PC-9 (cell line): ENCODE data around the gene ZNF516. TPM values are rescaled to one million over a fixed set of nuclear protein-coding genes. Genes with fewer than 3 reads are reported as not detected.

Experiments
- BruUV-seq: library from RNA; stranded (reverse); fragments of 400-500 nt; replicated peaks from 2 replicates; lab custom pipeline; 2021; lab: Mats Ljungman, UMichigan
- CTCF ChIA-PET: fragments of 300-600 bp; sonication (Branson Sonifier 250); formaldehyde crosslinking; loops from one replicate; lab custom pipeline; 2022; ENCODE audit warnings: antibody characterized with exemption; lab: Charles Lee
- POLR2A ChIA-PET: fragments of 300-600 bp; sonication (Branson Sonifier 250); formaldehyde crosslinking; loops from one replicate; lab custom pipeline; 2022; ENCODE audit warnings: antibody characterized with exemption; ENCODE audit not compliant: unreplicated experiment; lab: Charles Lee
- DNase-seq, 2 experiments: peaks; one replicate each; pipeline versions ENCODE4 v3.0.0 to v3.0.0-alpha.2; 2015 to 2022; ENCODE audit warnings: mixed read lengths in 1 of 2
- H2AFZ ChIP-seq: fragments of 200-600 bp; sonication (generic); 2 replicates; pipeline ENCODE4 v1.8.1; 2017; ENCODE audit warnings: antibody characterized with exemption
- H3F3A ChIP-seq: fragments of 200-600 bp; sonication (generic); 2 replicates; pipeline ENCODE4 v1.8.1; 2017; ENCODE audit warnings: antibody characterized with exemption, mild to moderate bottlenecking, low read depth; ENCODE audit not compliant: insufficient read depth
- H3K27ac ChIP-seq: fragments of 200-600 bp; sonication (generic); 2 replicates; pipeline ENCODE4 v1.6.1; 2016; ENCODE audit warnings: mixed run types
- H3K27me3 ChIP-seq: fragments of 200-600 bp; sonication (generic); 2 replicates; pipeline ENCODE4 v1.6.1; 2016; ENCODE audit warnings: low read depth, mixed run types; ENCODE audit not compliant: insufficient read depth
- H3K36me3 ChIP-seq: fragments of 200-600 bp; sonication (generic); 2 replicates; pipeline ENCODE4 v1.6.1; 2016; ENCODE audit warnings: low read depth, mixed run types
- H3K4me1 ChIP-seq: fragments of 200-600 bp; sonication (generic); replicated peaks from 2 replicates; pipeline ENCODE4 v1.6.1; 2016; ENCODE audit warnings: mixed run types; ENCODE audit not compliant: insufficient read depth
- H3K4me2 ChIP-seq: fragments of 200-600 bp; sonication (generic); 2 replicates; pipeline ENCODE4 v1.6.1; 2017; ENCODE audit warnings: mixed run types
- H3K4me3 ChIP-seq: fragments of 200-600 bp; sonication (generic); 2 replicates; pipeline ENCODE4 v1.6.1; 2016; ENCODE audit warnings: mixed run types
- H3K79me2 ChIP-seq: fragments of 200-600 bp; sonication (generic); 2 replicates; pipeline ENCODE4 v1.6.1; 2017; ENCODE audit warnings: low read depth, mixed run types
- H3K9me2 ChIP-seq: fragments of 200-600 bp; sonication (generic); 2 replicates; pipeline ENCODE4 v1.8.1; 2017; ENCODE audit warnings: mild to moderate bottlenecking; ENCODE audit not compliant: insufficient read depth
- H3K9me3 ChIP-seq: fragments of 200-600 bp; sonication (generic); 2 replicates; pipeline ENCODE4 v1.8.1; 2016; ENCODE audit warnings: low read depth; ENCODE audit not compliant: insufficient read depth
- H4K20me1 ChIP-seq: fragments of 200-600 bp; sonication (generic); 2 replicates; pipeline ENCODE4 v1.8.1; 2017; ENCODE audit not compliant: insufficient read depth
- CTCF ChIP-seq: fragments of 200-600 bp; sonication (generic); conservative IDR thresholded peaks from 2 replicates; pipeline ENCODE4 v1.6.1; 2017; ENCODE audit warnings: mixed run types, antibody characterized with exemption, mild to moderate bottlenecking, moderate library complexity
- EZH2 ChIP-seq: fragments of 200-600 bp; sonication (generic); IDR thresholded peaks from 2 replicates; pipeline ENCODE4 v1.8.0; 2017; ENCODE audit warnings: antibody characterized with exemption, low read depth
- intact Hi-C: fragments of 100-400 bp; cut with micrococcal nuclease; formaldehyde crosslinking; loops from one replicate; pipeline ENCODE4 v1.10.0; 2022; ENCODE audit not compliant: unreplicated experiment
- total RNA-seq: library from RNA; stranded (reverse); gene quantifications from 2 replicates; pipeline ENCODE4 v1.2.3, GENCODE V29; 2021

ZNF516 gene
- total RNA-seq, 1 experiment from 2014 or later: 32.7 TPM

GRCh38 chr18:76359909-76360308, 135.1 kb downstream of the ZNF516 start:
- no peak overlapping the region for H2AFZ ChIP-seq
- 0 out of 2 replicates have a peak, but pooled peaks cover 8% of the 10 kb centered on the region for H4K20me1 ChIP-seq
- H3K9me2 ChIP-seq: no peaks in the 10 kb centered on the region
- no TSS peak for BruUV-seq
- no peak for DNase-seq
- no peak overlapping the region for H3K4me2 ChIP-seq
- H3K9me3 ChIP-seq: no peaks in the 10 kb centered on the region
- ChIA-PET POLR2A (no interaction called here), CTCF (no interaction called here)
- H3K27ac ChIP-seq: no peak overlapping the region
- intact Hi-C loops: no loop called here
- H3K36me3 ChIP-seq: no peaks in the 10 kb centered on the region
- no peaks in the 10 kb centered on the region for H3K4me1 ChIP-seq
- TF ChIP-seq CTCF (no peak), EZH2 (no peak)
- no peak overlapping the region for H3K4me3 ChIP-seq
- H3K27me3 ChIP-seq: no peaks in the 10 kb centered on the region
- no peaks in the 10 kb centered on the region for H3K79me2 ChIP-seq
- H3F3A ChIP-seq: no peaks in the 10 kb centered on the region; the same call in 1 of the 2 replicates

GRCh38 chr18:76358774-76359173, 136.3 kb downstream of the ZNF516 start:
- Histone ChIP-seq H3F3A (peaks cover 5% of the 10 kb centered on the region), H2AFZ (no peak overlapping the region), H3K9me3 (no peaks in the 10 kb centered on the region), H3K4me1 (no peaks in the 10 kb centered on the region), H3K9me2 (no peaks in the 10 kb centered on the region), H3K4me3 (no peak overlapping the region), H4K20me1 (0 out of 2 replicates have a peak, but pooled peaks cover 8% of the 10 kb centered on the region), H3K27me3 (no peaks in the 10 kb centered on the region), H3K27ac (no peak overlapping the region), H3K36me3 (no peaks in the 10 kb centered on the region), H3K79me2 (no peaks in the 10 kb centered on the region), H3K4me2 (no peak overlapping the region)
- BruUV-seq: no TSS peak
- TF ChIP-seq EZH2: no peak
- TF ChIP-seq CTCF: no peak
- ChIA-PET POLR2A (no interaction called here), CTCF (no interaction called here)
- DNase-seq: no peak
- intact Hi-C loops: no loop called here

GRCh38 chr18:76357585-76358260, 137.3 kb downstream of the ZNF516 start:
- H3K27ac ChIP-seq: no peak overlapping the region
- H2AFZ ChIP-seq: no peak overlapping the region
- no peaks in the 10 kb centered on the region for H3K4me1 ChIP-seq
- H3K4me3 ChIP-seq: no peak overlapping the region
- ChIA-PET CTCF (no interaction called here), POLR2A (no interaction called here)
- no TSS peak for BruUV-seq
- TF ChIP-seq EZH2: no peak
- no peak for TF ChIP-seq CTCF
- no peaks in the 10 kb centered on the region for H3K27me3 ChIP-seq
- H3F3A ChIP-seq: peaks cover 5% of the 10 kb centered on the region
- no peak overlapping the region for H3K4me2 ChIP-seq
- H3K9me3 ChIP-seq: no peaks in the 10 kb centered on the region
- H4K20me1 ChIP-seq: no peaks in the 10 kb centered on the region
- H3K79me2 ChIP-seq: no peaks in the 10 kb centered on the region
- intact Hi-C loops: no loop called here
- no peaks in the 10 kb centered on the region for H3K36me3 ChIP-seq
- no peak for DNase-seq
- no peaks in the 10 kb centered on the region for H3K9me2 ChIP-seq
